GM18526 (cell line): ENCODE data around the gene NDUFS4.

Experiments used
- POLR2A ChIP-seq: IDR thresholded peaks from 3 replicates; pipeline ENCODE4 v1.6.1; 2011; ENCODE audit not compliant: insufficient read length; ENCODE audit errors: extremely low read depth

The NDUFS4 gene

GRCh38 chr5:53607886-53608285 is 47.4 kb downstream of the NDUFS4 start:
- no peak for TF ChIP-seq POLR2A

DNA sequence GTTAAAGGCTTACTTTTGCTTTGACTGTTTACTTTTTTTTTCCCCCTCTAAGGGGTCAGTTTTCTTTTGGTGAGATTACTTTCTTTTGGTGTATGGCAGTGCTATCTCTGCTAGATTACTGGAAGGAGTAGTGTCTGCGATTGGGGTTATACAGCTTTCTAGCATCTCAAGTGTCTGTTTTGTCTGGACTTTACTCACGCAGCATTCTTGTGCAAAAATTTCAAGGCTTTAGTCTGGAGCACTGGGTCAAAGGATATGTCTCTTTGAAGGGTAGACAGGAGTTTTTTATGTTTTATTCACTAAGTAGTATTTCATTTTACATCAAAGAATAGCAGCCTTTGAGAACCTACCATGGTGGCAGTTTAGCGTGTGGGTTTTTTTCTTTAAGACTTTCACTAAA is 52.6 kb downstream of the NDUFS4 start:
- no peak for TF ChIP-seq POLR2A

DNA sequence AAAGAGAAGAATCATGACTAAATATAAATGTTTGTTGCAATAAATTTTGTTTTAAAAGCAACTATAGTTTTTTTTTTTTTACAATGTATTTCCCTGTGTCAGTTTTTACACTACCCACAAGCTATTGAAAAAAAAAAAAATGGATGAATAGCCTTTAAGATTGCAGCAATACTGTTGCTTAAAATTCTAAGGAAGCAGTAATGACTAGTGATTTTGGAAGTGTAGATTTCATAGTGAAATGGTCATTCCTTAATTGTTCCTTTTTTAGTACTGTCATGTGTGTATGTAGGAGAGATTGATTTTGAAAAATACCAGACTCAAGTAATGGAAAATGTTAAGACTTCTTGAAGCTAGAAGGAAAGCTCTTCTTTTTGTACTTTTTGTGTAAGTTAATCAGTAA is 53.1 kb downstream of the NDUFS4 start:
- no peak for TF ChIP-seq POLR2A

DNA sequence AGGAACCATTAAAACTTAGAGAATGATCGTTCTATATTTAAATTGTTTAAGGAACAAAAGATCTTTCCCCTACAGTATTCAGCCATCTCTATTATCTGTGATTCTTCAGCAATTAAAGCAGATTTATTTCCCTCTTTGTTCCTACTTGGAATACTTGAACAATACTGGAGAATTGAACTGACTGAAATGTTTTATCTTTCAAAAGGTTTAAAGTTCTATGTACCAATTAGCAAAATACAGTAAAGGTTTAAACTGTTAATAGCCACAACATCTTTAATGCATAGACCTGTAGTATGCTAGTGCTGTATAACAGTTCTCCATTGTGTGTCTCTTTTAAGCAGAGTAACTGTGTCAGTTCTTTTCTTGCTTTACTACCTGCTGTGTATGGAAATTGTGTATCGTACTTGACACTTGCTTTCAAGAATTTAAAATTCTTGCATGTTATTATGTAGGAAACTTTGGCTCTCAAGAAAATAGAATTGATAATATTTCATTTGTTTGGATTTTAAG is 54.0 kb downstream of the NDUFS4 start:
- TF ChIP-seq POLR2A, result no peak

GRCh38 chr5:53616939-53617549 is 56.6 kb downstream of the NDUFS4 start:
- TF ChIP-seq POLR2A, result no peak

- TF ChIP-seq POLR2A, result no peak
These were observed 70.8 kb downstream of the NDUFS4 start for GRCh38 chr5:53631251-53631650.

GRCh38 chr5:53642061-53642460 is 81.6 kb downstream of the NDUFS4 start:
- no peak for TF ChIP-seq POLR2A

- no peak for TF ChIP-seq POLR2A
These were observed 83.0 kb downstream of the NDUFS4 start for GRCh38 chr5:53643445-53643844.

DNA sequence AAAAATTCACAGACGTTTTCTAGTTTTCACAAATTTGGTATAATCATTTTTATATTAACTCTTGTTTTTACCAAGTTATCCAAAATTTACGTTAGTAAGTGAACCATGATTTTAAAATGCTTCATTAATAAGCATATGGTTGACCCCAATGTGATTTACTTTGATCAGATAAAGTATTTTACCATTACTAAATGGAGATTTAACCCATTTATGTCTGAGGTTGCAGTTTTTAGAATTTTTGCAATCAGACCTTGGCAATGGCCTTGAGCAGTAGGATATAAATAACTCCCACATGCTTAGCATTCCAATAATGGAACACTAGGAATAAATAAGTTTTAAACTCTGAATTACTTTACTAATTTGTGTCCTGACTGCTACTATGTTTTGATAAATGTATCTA is 84.6 kb downstream of the NDUFS4 start:
- TF ChIP-seq POLR2A, result no peak

- no peak for TF ChIP-seq POLR2A
These were observed 88.9 kb downstream of the NDUFS4 start for GRCh38 chr5:53649352-53649751.

GRCh38 chr5:53667621-53668020 is 107.2 kb downstream of the NDUFS4 start:
- TF ChIP-seq POLR2A, result no peak

- TF ChIP-seq POLR2A, result no peak
These were observed 111.0 kb downstream of the NDUFS4 start for GRCh38 chr5:53671447-53671846.

- no peak for TF ChIP-seq POLR2A
These were observed 113.7 kb downstream of the NDUFS4 start for GRCh38 chr5:53674121-53674520.

- no peak for TF ChIP-seq POLR2A
These were observed 117.2 kb downstream of the NDUFS4 start for GRCh38 chr5:53677632-53678031.

DNA sequence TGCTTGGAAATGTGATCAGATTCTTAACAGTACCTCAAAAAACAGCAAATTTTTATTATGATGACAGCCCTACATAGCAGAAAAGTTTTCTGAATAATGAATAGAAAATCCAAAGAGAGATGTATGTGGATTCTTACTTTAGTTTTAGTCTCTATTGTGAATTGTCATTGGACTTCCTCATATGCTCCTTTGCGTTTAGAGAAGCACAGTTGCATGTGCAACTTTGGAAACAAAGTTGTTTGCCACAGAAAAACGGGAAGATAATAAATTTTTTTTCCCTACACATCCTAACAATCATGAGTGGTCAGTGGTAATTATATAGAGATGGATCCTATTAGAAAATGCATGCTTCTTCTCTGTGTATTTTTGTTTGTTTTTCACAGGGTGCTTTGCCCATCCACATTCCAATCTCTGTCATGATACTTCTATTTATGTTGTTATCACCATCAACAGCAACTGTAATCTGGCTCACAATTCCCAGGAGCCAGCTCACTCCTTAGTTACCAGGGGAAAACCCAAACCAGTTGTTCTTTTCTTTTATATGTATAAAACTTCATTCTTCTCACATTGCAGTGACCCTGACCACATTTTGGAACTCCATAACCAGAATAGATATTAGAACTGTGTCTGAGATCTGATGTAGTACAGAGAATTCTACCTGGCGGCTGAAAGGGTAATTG is 118.7 kb downstream of the NDUFS4 start:
- no peak for TF ChIP-seq POLR2A

DNA sequence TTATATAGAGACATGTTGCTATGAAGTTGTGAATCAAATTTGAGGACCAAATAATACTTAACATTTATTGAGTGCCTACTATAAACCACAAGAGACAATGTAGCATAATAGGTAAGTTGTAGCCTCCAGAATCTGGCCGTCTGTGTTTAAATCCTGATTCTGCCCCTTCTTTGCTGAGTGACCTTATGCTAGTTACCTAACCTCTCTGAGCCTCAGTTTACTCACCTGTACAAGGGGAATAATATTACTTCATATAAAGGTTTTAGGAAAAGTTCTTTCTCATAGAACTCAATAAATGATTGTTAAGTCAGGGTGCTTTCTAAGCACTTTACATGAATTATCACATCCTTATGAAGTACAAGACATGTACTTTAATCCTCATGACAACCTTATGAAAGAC is 120.6 kb downstream of the NDUFS4 start:
- TF ChIP-seq POLR2A, result no peak

DNA sequence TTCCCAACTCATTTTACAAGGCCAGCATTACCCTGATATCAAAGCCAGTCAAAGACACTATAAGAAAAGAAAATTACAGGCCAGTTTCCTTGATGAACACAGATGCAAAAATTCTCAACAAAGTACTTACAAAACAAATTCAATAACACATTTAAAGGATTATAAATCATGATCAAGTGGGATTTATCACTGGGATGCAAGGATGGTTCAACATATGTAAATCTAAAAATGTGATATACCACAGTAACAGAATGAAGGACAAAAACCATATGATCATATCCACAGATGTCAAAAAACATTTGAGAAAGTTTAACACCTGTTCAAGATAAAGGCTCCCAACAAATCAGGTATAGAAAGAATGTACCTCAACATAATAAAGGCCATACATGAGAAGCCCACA is 130.6 kb downstream of the NDUFS4 start:
- TF ChIP-seq POLR2A, result no peak
